ENCODE results near the gene CDC123.
"Not testable (repeated sequence)": the region's sequence is repeated elsewhere in the genome, so short reads cannot be mapped to it uniquely, and the experiment has no call there.

Gene CDC123

GRCh38 chr10:12189426-12189825, 6.6 kb upstream of the CDC123 start:
- no peak for DNase-seq (ENCODE audit: low read depth in 4 of 4, low spot score in 1 of 4)

DNA sequence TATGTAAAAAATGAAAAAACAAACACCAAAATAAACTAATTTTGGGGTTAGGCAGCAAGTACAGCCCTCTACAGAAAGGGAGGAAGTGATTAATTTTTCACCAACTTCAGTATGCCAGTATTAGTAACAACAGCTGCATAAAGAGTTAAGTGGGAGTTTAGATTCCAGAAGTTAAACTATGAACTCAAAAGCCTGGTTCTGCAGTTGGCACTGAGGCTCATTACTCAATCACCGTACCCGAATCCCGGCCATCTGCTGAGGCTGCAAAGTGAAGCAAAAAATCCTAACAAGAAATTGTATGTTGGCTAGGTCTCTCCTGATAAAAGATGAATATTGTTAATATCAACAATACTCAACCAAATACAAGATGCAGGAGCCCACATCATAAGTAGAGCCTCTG, 4.3 kb upstream of the CDC123 start:
- DNase-seq (ENCODE audit: low read depth in 4 of 4, low spot score in 1 of 4) = no peak

GRCh38 chr10:12193193-12193592, 2.8 kb upstream of the CDC123 start:
- DNase-seq (ENCODE audit: low read depth in 4 of 4, low spot score in 1 of 4) = no peak

- DNase-seq (ENCODE audit: low read depth in 4 of 4, low spot score in 1 of 4) = peak in 1 of 4 experiments; percentile 12
Observed at GRCh38 chr10:12194752-12195271, 1.2 kb upstream of the CDC123 start.

DNA sequence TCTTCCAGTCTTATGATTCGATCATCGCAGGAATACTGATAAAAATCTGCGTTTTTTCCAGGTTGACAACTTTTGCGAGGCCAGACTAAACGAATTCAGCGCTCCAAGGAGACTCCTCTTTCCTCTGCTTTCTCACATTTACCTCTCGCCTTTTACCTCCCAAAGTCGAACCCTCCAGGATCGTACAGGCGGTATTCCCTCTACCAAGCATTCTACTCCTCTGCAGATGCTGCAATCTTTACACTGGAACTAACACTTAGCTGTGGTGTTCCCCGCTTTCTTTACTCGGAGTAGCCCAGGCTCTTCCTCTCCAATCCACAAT, 746 bp upstream of the CDC123 start:
- DNase-seq (ENCODE audit: low read depth in 4 of 4, low spot score in 1 of 4) = no peak

DNA sequence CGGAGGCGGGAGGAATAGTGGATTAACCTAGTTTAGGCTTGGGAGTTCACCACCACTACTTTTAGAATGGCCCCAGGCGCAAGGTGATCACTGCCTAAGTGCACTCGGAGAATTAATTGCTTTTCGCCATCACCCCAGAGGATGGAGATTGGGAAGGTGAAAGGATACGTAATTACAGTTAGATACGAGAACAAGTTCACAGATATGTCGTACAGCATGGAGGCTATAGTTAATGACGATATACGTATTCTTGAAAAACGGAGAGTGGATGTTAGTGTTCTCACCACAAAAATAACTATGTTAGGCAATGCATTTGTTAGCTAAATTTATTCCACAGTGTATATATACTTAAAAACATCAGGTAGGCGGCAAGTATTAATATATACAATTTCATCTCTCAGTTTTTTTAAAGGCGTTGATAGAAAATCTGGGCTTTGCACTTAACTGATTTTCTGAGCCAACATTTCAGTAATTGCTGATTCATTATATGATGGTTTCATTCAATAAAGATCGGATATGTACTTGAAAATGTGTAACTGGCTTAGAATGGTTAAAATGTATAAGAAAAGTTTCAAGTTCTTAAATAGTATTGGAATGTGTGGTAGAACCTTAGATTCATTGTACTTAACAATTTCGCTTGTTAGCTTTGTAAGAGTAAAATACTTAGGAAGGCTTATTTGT, 683 bp downstream of the CDC123 start:
- DNase-seq (ENCODE audit: low read depth in 4 of 4, low spot score in 1 of 4) = no peak

DNA sequence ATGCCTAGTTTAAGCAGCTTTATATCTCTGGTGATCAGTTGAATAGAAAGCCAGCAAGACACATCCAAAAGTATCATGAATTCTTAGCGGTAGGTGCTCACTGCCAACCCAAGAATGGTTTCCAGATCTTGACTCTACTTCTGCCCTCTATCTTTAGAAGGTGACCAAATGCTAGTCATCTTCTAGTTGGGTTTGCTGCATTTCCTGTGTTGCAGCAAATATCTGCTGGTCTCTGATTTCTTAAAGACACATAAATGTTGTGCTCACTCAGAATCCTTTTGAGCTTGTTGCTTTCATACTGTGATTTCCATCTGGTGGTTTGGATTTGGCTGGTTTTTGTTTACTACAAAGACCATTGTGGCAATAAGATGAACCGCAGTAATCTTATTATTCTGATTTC, 2.2 kb downstream of the CDC123 start:
- no peak for DNase-seq (ENCODE audit: low read depth in 4 of 4, low spot score in 1 of 4)

DNA sequence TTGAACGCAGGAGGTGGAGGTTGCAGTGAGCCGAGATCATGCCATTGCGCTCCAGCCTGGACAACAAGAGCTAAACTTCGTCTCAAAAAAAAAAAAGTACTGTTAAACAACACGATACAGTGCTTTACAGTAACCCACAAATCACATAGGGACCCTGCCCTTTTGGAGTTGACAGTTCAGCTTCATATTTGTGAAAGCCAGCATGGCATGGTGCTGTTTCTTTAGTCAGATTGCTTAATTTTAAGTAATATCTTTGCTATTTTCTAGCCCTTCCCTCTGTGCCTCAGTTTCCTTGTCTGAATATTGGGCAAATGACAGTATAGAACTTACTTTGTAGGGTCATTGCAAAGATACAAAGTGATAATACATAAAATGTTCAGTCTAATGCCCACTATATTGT, 4.9 kb downstream of the CDC123 start:
- no peak for DNase-seq (ENCODE audit: low read depth in 4 of 4, low spot score in 1 of 4)

DNA sequence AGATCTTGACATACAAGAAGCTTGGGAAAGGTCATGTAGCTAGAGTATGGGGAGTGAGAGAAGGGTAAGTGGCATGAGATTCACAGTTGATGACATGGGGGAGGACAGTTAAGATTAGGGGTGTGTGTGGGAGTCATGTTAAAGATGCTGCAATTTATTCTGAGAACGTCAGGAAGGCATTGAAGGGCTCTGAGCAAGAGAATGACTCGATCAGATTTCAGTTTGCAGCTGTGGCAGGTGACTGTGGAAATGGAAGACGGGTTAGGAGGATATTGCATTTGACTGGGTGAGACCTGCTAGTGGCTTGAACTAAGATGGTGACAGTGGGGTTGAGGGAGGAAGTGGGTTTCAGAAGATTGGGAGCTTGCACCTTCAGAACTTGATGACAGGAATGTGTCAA, 5.6 kb downstream of the CDC123 start:
- DNase-seq (ENCODE audit: low read depth in 4 of 4, low spot score in 1 of 4) = no peak

GRCh38 chr10:12202226-12202625, 6.2 kb downstream of the CDC123 start:
- DNase-seq (ENCODE audit: low read depth in 4 of 4, low spot score in 1 of 4) = no peak

GRCh38 chr10:12205082-12205481, 9.1 kb downstream of the CDC123 start:
- no peak for DNase-seq (ENCODE audit: low read depth in 4 of 4, low spot score in 1 of 4)

DNA sequence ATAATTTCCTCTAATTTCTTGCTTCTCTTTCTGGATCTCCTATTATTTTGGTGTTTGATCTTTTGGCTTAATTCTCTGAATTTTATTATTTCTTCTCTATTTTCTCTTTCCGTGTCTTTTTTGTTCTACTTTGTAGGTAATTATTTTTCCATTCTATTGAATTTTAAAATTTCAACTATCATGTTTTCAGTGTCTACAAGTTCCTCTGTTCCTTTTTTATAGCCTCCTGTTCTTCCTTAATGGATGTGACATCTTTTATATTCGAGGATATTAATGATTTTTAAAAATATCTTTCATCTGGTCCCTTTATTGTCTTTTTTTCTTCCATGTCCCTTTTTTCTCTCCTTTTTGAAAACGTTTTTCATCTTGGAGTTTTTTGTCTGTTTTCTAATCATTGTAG, 11.1 kb downstream of the CDC123 start:
- DNase-seq (ENCODE audit: low read depth in 4 of 4, low spot score in 1 of 4) = no peak

- DNase-seq (ENCODE audit: low read depth in 4 of 4, low spot score in 1 of 4) = no peak
Observed at GRCh38 chr10:12208460-12208859, 12.5 kb downstream of the CDC123 start.

DNA sequence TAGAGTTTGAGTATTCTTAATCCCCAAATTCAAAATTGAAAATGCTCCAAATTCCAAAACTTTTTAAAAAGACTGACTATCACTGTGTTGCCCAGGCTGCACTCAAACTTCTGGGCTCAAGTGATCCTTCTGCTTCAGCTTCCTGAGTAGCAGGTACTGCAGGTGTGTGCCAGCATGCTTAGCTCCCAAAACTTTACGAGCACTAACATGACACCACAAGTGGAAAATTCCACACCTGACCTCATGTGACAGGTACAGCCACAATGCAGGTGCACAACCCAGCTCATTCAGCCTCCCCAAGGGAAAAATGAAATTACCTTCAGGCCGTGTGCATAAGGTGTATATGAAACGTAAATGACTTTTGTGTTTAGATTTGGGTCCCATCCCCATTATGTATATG, 16.5 kb downstream of the CDC123 start:
- no peak for DNase-seq (ENCODE audit: low read depth in 4 of 4, low spot score in 1 of 4)

DNA sequence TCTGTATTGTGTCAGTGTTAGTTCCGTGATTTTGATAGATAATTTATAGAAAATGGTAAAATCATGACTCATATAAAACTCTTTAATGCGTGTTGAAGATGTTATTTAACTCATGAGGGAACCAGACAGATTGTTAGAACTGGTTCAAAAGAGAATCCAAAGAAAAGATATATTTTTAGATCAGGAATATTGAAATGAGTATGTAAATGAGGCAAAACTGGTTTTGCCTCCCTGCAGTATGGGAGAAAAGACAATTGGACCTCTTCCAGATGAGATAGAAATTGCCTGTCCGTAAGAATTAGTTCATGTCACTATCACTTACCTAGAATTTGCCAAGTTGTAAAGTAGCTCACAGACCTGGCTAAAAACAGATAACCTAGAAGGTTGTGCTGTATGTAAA, 17.6 kb downstream of the CDC123 start:
- no peak for DNase-seq (ENCODE audit: low read depth in 4 of 4, low spot score in 1 of 4)

DNA sequence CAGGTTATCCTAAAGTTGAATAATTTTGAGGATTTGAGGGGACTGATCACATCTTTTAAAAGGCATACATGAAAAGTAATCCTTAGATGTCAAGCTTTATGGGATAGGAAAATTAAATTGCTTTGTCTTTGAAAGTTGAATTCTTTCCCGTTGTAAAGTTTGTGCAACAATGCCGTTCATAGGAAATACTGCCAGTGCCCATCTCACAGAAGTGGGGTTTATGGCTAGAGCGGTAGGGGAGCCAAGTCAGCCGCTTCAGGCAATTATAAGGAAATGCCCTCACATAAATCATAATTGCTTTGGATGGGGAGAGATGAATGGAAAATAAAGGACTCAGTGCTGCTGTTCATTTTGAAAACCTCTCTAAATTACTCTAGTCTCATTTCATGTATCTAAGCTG, 18.1 kb downstream of the CDC123 start:
- DNase-seq (ENCODE audit: low read depth in 4 of 4, low spot score in 1 of 4) = no peak

DNA sequence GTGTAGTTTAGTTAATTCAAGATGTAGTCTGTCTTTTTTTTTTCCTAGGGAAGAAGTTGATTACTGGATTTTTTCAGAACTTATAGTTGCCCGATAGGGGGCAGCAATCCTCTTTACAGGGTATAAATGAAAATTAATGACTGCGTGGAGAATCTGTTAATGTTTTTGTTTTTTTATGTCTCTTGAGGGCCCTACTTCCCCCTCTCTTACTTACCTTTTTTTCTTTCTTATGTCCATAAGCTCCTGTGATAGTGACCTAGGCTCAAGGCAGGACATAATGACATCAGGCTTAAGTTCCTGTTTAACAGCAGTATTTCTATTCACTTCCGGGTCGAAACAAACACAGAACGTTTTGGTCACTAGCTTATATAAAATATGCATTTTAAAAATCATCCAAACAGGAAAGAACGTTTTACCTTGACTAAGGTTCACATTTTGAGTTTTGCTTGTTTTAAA, 18.8 kb downstream of the CDC123 start:
- DNase-seq (ENCODE audit: low read depth in 4 of 4, low spot score in 1 of 4) = no peak

GRCh38 chr10:12218991-12219390, 23.0 kb downstream of the CDC123 start:
- no peak for DNase-seq (ENCODE audit: low read depth in 4 of 4, low spot score in 1 of 4)

DNA sequence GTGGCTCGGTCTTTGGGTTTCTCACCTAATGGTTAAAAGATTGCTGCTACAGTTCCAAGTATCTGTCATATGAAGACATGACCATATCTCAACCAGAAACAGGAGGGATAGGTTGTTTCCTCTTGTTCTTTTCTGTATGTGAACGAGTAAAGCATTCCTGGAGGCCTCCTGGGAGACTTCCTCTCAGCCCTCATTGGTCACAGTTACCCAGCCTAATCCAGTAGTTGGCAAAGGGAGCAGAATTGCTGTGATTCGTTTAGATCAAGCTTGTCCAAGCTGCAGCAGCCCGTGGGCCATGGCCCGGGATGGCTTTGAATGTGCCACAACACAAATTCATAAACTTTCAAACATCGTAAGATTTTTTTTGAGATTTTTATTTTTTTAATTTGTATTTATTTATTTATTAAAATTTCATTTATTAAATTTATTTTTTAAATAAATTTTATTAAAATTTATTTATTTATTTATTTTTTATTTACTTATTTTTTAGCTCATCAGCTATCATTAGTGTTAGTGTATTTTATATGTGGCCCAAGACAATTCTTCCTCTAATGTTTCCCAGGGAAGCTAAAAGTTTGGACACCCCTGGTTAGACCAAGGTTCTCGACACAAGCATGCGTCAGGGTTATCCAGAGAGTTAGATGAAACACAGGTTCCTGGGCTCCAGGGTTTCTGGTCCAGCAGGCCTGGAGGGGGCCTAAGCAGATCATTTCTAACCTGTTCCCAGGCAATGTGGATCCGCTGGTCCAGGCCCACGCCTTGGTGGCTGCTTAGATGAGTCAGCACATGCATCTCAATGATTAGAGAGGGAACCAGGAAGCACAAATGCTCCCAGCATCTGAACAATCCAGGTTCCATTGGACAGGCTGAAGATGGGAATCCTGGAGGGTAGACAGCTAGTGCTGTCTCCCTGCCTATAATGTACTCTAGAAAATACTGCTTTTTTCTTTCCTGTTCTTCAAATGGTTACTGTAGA, 25.6 kb downstream of the CDC123 start:
- no peak for DNase-seq (ENCODE audit: low read depth in 4 of 4, low spot score in 1 of 4)

DNA sequence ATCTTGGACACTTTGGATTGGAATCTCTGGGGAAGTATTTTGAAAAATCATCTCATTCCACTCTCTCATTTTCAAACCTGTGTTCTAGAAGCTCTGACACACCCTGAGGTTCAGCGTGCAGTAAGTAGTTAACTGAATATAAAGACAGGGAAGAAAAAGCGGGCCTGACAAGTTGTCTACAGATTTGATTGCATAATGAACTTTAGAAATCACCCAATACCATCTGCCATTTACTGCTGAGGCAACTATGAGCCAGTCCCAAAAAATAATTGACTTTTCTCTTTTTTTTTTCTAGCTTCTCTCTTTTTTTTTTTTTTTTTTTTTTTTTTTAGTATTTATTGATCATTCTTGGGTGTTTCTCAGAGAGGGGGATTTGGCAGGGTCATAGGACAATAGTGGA, 29.5 kb downstream of the CDC123 start:
- DNase-seq (ENCODE audit: low read depth in 4 of 4, low spot score in 1 of 4) = no peak

- not testable (repeated sequence) for DNase-seq (ENCODE audit: low read depth in 4 of 4, low spot score in 1 of 4)
Observed at GRCh38 chr10:12226438-12226837, 30.4 kb downstream of the CDC123 start.

DNA sequence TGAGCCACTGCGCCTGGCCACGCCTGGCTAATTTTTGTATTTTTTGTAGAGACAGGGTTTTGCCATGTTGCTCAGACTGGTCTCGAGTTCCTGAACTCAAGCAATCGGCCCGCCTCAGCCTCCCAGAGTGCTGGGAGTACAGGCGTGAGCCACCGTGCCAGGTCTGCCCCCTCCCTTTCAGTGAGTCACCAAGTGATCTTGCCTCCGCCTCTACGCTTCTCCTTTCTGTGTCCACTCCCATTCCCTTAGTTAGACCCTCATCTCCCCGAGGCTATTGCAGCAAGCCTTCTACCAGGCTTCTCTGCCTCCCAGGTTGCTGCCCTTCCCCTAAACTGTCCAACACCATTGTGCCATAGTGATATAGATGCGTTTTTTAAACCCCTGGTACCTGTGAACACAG, 32.9 kb downstream of the CDC123 start:
- DNase-seq (ENCODE audit: low read depth in 4 of 4, low spot score in 1 of 4) = no peak
